HEK293T (cell line): Measurements from ENCODE around the gene ELF2.

Experiments
- ARNT ChIP-seq: fragments of 450-650 bp; IDR thresholded peaks from 2 replicates; pipeline ENCODE4 v1.6.1; 2017; ENCODE audit warnings: mild to moderate bottlenecking
- BHLHE40 ChIP-seq: fragments of 450-650 bp; IDR thresholded peaks from 2 replicates; pipeline ENCODE4 v1.6.1; 2016; ENCODE audit warnings: mild to moderate bottlenecking, moderate library complexity, borderline replicate concordance
- LEF1 ChIP-seq: fragments of 450-650 bp; IDR thresholded peaks from 2 replicates; pipeline ENCODE4 v1.6.1; 2017; ENCODE audit warnings: mild to moderate bottlenecking, borderline replicate concordance
- NFRKB ChIP-seq: fragments of 450-650 bp; IDR thresholded peaks from 2 replicates; pipeline ENCODE4 v1.6.1; 2016; ENCODE audit warnings: mild to moderate bottlenecking, moderate library complexity
- SP1 ChIP-seq: fragments of 450-650 bp; IDR thresholded peaks from 2 replicates; pipeline ENCODE4 v1.6.1; 2017
- SUZ12 ChIP-seq: fragments of 450-650 bp; IDR thresholded peaks from 2 replicates; pipeline ENCODE4 v1.6.1; 2016; ENCODE audit warnings: mild to moderate bottlenecking

GRCh38 chr4:139144911-139145551, 32.0 kb downstream of the ELF2 start:
- TF ChIP-seq SUZ12 (no peak), NFRKB (no peak), LEF1 (no peak), ARNT (no peak), SP1 (no peak), BHLHE40 (no peak)
